ENCODE results near the gene LIMS1. TPM values are rescaled to one million over a fixed set of nuclear protein-coding genes. Genes with fewer than 3 reads are reported as not detected.

LIMS1 gene
- total and polyA plus RNA-seq, 8 donors, result 11.9 to 136 (median 34.2) TPM

DNA sequence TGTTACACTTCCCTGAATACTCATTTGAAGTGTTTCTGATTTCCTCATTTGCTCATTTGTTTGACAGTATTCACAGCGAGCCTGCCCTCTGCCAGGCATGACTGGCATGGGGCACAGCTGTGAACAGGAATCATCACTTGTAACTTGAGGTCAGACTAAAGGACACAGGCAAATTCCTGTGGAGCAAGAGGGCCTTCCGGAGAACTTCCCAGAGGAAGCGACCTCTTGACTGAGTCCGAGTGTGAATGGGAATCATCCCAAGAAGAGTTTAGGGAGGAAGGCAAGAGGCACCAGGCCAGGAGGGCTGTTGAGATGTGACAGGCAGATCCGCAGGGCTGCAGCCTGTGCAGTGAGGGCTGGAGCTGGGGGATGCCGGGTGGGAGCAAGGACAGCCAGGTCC lies 45.4 kb downstream of the LIMS1 start:
- Histone ChIP-seq H3K27me3 (no peaks in the 10 kb centered on the region), H3K9me3 (no peaks in the 10 kb centered on the region), H3K4me1 (peaks cover 29 to 76% (median 61%) of the 10 kb centered on the region in 4 donors), H3K27ac (peak overlapping the region in 3 of 5 donors; percentile 40 to 60 (median 59)), H3K4me3 (no peak overlapping the region), H3K36me3 (no peaks in the 10 kb centered on the region)
- DNase-seq, result no peak
- 44 to 73% (median 64%) methylated on average over 6 of the region's 6 CpGs for WGBS, 5 donors
- intact Hi-C loops (cut with DNase I; ENCODE audit: low total_unique reads), result no loop called here
- TF ChIP-seq EP300 (IDR thresholded peaks at IDR 0.05) (no peak), POLR2AphosphoS5 (IDR thresholded peaks at IDR 0.05) (peak in 1 of 3 donors; percentile 50)

DNA sequence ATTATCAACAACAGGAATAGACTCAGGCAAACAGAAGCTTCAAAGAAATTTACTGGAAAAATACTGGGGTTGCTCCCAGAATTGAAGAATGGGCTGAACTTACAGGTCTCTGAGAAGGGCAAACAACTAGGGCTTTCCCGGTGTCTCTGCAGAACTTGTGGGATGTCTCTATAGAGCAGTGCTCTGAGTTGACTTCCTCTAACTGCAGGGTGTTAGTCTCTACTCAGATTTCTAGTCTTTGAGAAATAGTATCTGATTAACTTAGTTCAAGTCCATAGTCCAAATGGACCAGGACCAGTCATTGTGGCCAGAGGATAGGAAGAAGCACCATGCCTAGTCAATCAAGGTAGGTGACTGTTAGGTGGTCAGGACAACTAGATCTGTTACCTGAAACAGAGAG lies 45.8 kb downstream of the LIMS1 start:
- H3K9me3 ChIP-seq, result no peaks in the 10 kb centered on the region
- peaks cover 25 to 74% (median 58%) of the 10 kb centered on the region in 4 donors for H3K4me1 ChIP-seq
- H3K36me3 ChIP-seq, result no peaks in the 10 kb centered on the region
- intact Hi-C loops (cut with DNase I; ENCODE audit: low total_unique reads), result no loop called here
- 50 to 64% (median 58%) methylated on average over 1 of the region's 1 CpG for WGBS, 5 donors
- H3K27me3 ChIP-seq, result no peaks in the 10 kb centered on the region
- TF ChIP-seq, protein P1, sequence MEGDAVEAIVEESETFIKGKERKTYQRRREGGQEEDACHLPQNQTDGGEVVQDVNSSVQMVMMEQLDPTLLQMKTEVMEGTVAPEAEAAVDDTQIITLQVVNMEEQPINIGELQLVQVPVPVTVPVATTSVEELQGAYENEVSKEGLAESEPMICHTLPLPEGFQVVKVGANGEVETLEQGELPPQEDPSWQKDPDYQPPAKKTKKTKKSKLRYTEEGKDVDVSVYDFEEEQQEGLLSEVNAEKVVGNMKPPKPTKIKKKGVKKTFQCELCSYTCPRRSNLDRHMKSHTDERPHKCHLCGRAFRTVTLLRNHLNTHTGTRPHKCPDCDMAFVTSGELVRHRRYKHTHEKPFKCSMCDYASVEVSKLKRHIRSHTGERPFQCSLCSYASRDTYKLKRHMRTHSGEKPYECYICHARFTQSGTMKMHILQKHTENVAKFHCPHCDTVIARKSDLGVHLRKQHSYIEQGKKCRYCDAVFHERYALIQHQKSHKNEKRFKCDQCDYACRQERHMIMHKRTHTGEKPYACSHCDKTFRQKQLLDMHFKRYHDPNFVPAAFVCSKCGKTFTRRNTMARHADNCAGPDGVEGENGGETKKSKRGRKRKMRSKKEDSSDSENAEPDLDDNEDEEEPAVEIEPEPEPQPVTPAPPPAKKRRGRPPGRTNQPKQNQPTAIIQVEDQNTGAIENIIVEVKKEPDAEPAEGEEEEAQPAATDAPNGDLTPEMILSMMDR (IDR thresholded peaks at IDR 0.05), result no peak
- TF ChIP-seq POLR2AphosphoS5 (IDR thresholded peaks at IDR 0.05), result no peak
- TF ChIP-seq EP300 (IDR thresholded peaks at IDR 0.05), result no peak
- TF ChIP-seq POLR2A (IDR thresholded peaks at IDR 0.05), result no peak
- peak overlapping the region in 3 of 5 donors; percentile 40 to 60 (median 59) for H3K27ac ChIP-seq
- H3K4me3 ChIP-seq, result no peak overlapping the region
- DNase-seq, result no peak

DNA sequence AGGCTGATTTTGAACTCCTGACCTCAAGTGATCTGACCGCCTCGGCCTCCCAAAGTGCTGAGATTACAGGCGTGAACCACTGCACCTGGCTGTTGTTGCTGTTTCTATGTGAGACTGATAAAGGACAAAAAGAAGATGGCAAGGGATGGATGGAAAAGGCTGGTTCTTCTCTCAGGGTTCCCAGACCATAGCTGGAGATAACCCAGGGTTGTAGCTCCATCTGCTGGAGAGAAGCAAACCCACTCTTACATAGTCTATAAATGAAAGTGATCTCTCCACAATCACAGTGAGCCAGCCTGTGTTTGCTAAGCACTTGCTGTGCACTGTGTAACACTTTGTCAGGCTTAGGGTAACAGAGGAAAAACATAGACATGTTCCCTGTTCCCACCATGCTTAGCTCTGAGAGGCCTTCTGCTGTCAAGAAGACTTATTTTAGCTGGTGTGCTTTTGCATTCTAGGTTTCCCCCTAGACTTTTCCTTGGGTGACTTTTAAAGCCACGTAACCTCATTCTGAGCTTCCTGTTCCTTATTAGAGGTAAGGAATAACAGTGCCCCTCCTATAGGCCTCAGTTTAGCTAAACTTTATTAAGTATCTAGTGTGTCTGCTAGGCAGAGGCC lies 49.7 kb downstream of the LIMS1 start:
- H3K27me3 ChIP-seq, result no peaks in the 10 kb centered on the region
- H3K4me1 ChIP-seq, result peaks cover 36 to 75% (median 59%) of the 10 kb centered on the region in 4 donors
- H3K4me3 ChIP-seq, result no peak overlapping the region
- peak; percentile 70 to 93 for DNase-seq
- TF ChIP-seq, protein P1 (IDR thresholded peaks at IDR 0.05), result peak in 5 of 7 experiments; percentile 68 to 82 (median 79)
- TF ChIP-seq POLR2AphosphoS5 (IDR thresholded peaks at IDR 0.05), result peak in 1 of 3 donors; percentile 70
- no peak for TF ChIP-seq EP300 (IDR thresholded peaks at IDR 0.05)
- TF ChIP-seq POLR2A (IDR thresholded peaks at IDR 0.05), result no peak
- H3K9me3 ChIP-seq, result no peaks in the 10 kb centered on the region
- H3K27ac ChIP-seq, result peak overlapping the region in 3 of 5 donors; percentile 30 to 48 (median 36)
- WGBS, 5 donors, result 37 to 55% (median 49%) methylated on average over 4 of the region's 4 CpGs
- H3K36me3 ChIP-seq, result no peaks in the 10 kb centered on the region
- intact Hi-C loops (cut with DNase I; ENCODE audit: low total_unique reads), result no loop called here

DNA sequence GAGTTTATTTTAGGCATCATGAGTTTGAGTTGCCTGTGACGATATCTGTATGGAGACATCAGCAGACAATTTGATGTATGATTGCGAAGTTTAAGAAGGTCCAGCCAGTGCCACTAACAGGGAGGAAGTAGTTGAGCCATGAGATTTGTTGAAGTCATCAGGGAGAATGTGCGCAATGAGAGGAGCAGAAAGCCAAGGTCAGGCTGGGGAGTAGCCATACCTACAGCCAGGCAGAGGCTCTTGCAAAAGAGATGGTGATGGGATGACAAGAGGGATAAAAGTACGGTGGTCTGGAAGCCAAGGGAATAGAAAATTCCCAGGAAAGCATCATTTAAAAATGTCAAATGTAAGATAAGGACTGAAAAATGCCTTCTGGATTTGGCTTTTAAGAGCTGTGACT lies 51.2 kb downstream of the LIMS1 start:
- peak overlapping the region in 1 of 5 donors; percentile 81 for H3K27ac ChIP-seq
- H3K4me1 ChIP-seq, result peaks cover 35 to 75% (median 54%) of the 10 kb centered on the region in 4 donors
- DNase-seq, result no peak
- no peaks in the 10 kb centered on the region for H3K27me3 ChIP-seq
- no peaks in the 10 kb centered on the region for H3K9me3 ChIP-seq
- no peak overlapping the region for H3K4me3 ChIP-seq
- 78 to 90% (median 87%) methylated on average over 4 of the region's 4 CpGs for WGBS, 5 donors
- TF ChIP-seq, protein P1 (IDR thresholded peaks at IDR 0.05), result no peak
- TF ChIP-seq POLR2A (IDR thresholded peaks at IDR 0.05) (no peak), POLR2AphosphoS5 (IDR thresholded peaks at IDR 0.05) (no peak), EP300 (IDR thresholded peaks at IDR 0.05) (no peak)
- H3K36me3 ChIP-seq, result no peaks in the 10 kb centered on the region
- intact Hi-C loops (cut with DNase I; ENCODE audit: low total_unique reads), result no loop called here

DNA sequence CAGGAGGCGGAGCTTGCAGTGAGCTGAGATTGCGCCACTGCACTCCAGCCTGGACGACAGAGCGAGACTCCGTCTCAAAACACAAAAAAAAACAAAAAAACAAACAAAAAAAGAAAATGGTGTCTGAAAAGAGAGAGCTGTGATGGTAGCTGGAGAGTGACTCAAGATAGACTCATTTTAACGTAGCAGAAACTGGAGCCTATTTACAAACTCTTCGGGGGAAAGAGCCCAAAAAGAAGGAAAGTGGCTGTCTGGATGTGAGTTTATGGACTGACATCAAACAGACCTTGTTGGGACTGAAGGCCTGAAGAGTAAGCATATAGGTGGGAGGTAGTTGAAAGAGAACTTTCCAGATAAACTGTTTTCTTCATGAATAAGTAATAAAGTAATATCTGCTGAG lies 51.8 kb downstream of the LIMS1 start:
- no peaks in the 10 kb centered on the region for H3K9me3 ChIP-seq
- no peak overlapping the region for H3K4me3 ChIP-seq
- H3K27ac ChIP-seq, result peak overlapping the region in 4 of 5 donors; percentile 68 to 81 (median 78)
- WGBS, 5 donors, result 80 to 91% (median 84%) methylated on average over 7 of the region's 7 CpGs
- H3K4me1 ChIP-seq, result peaks cover 34 to 75% (median 53%) of the 10 kb centered on the region in 4 donors
- intact Hi-C loops (cut with DNase I; ENCODE audit: low total_unique reads), result no loop called here
- no peaks in the 10 kb centered on the region for H3K36me3 ChIP-seq
- TF ChIP-seq POLR2A (IDR thresholded peaks at IDR 0.05) (no peak), EP300 (IDR thresholded peaks at IDR 0.05) (no peak), POLR2AphosphoS5 (IDR thresholded peaks at IDR 0.05) (no peak)
- TF ChIP-seq, protein P1 (IDR thresholded peaks at IDR 0.05), result no peak
- no peaks in the 10 kb centered on the region for H3K27me3 ChIP-seq
- no peak for DNase-seq

All from stomach (tissue), 9 donors.